HL-60 (cell line): ENCODE measurements around the gene CDK2.
A peak's percentile ranks its signal among the peaks of the same experiment; 100 is the strongest.

ENCODE experiments used
- DNase-seq, 2 experiments: peaks; one replicate each; pipeline ENCODE4 v3.0.0-alpha.2; 2010 to 2020; ENCODE audit warnings: low read depth in 1 of 2, low spot score in 1 of 2
- H3K27ac ChIP-seq: fragments of 250-450 bp; sonication (Bioruptor Pico); replicated peaks from 2 replicates; pipeline ENCODE4 v1.5.1; 2020; ENCODE audit warnings: mild to moderate bottlenecking, moderate library complexity
- H3K27me3 ChIP-seq: fragments of 250-450 bp; sonication (Bioruptor Pico); 2 replicates; pipeline ENCODE4 v1.5.1; 2021; ENCODE audit warnings: mild to moderate bottlenecking, moderate library complexity; ENCODE audit not compliant: insufficient read depth, poor library complexity, severe bottlenecking
- H3K4me3 ChIP-seq: replicated peaks from 2 replicates; pipeline ENCODE4 v1.5.1; 2011; ENCODE audit warnings: mild to moderate bottlenecking, control low read depth, low read length; ENCODE audit not compliant: insufficient read depth
- CTCF ChIP-seq: IDR thresholded peaks from one replicate; pipeline ENCODE4 v1.5.1; 2011; ENCODE audit warnings: low read length, control low read depth, inconsistent platforms; ENCODE audit not compliant: insufficient read depth
- GABPA ChIP-seq: IDR thresholded peaks from 2 replicates; pipeline ENCODE4 v1.6.1; 2012; ENCODE audit warnings: low read depth
- POLR2AphosphoS5 ChIP-seq: IDR thresholded peaks from 2 replicates; pipeline ENCODE4 v1.6.1; 2012; ENCODE audit warnings: low read depth
- SPI1 ChIP-seq: IDR thresholded peaks from 2 replicates; pipeline ENCODE4 v1.6.1; 2012; ENCODE audit warnings: low read depth, mild to moderate bottlenecking, borderline replicate concordance
- TF ChIP-seq, protein P1 (sequence below): IDR thresholded peaks from 2 replicates; pipeline ENCODE4 v1.6.1; 2012; ENCODE audit warnings: low read depth; ENCODE audit not compliant: insufficient replicate concordance

The CDK2 gene

DNA sequence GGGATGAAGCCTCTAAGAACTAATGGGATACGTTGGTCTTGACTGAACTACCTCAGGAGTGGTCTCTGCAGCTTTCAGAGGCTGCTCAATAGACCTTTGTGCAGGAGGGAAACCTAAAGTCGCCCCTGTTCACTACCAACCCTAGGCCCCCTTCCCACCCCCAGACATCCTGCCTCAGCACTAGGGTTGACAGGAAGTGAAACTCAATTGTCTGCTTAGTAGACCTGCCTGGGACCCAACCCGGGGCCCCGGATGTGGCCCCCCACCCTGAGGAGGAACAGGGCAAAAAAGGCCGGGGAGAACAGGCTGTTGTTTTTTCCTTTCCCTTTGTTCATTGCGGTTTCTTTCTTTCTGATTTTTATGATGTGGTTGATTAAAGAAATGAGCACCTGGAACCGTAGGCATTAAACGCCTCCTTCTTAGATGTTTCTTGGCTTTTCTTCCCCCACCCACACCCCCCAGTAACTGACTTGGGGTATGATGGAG lies 37.3 kb upstream of the CDK2 start:
- Histone ChIP-seq H3K27ac (peak overlapping the region; percentile 93), H3K4me3 (no peak overlapping the region), H3K27me3 (no peaks in the 10 kb centered on the region)
- no peak for TF ChIP-seq POLR2AphosphoS5
- TF ChIP-seq CTCF: no peak
- TF ChIP-seq SPI1: 0 out of 2 replicates have a peak, but pooled peaks have one; percentile 20
- no peak for TF ChIP-seq GABPA
- peak; percentile 46 to 68 for DNase-seq

GRCh38 chr12:55930771-55931316 lies 35.8 kb upstream of the CDK2 start, which contains the start of gene DGKA:
DGKA (plus strand) TSS chr12:55931162; CDS start chr12:55936504, 5,342 bp downstream.
- TF ChIP-seq POLR2AphosphoS5: no peak
- peak; percentile 88 for TF ChIP-seq CTCF
- peak; percentile 49 to 56 for DNase-seq
- H3K4me3 ChIP-seq: peak within 1 kb of the TSS; percentile 61
- no peaks in the 10 kb centered on the region for H3K27me3 ChIP-seq
- H3K27ac ChIP-seq: peak within 1 kb of the TSS; percentile 93

- Histone ChIP-seq H3K27me3 (no peaks in the 10 kb centered on the region), H3K4me3 (peak overlapping the region; percentile 61), H3K27ac (peak overlapping the region; percentile 62)
- peak in 1 of 2 experiments; percentile 22 for DNase-seq
- TF ChIP-seq GABPA: no peak
- TF ChIP-seq SPI1: no peak
- TF ChIP-seq POLR2AphosphoS5: no peak
- TF ChIP-seq, protein P1, sequence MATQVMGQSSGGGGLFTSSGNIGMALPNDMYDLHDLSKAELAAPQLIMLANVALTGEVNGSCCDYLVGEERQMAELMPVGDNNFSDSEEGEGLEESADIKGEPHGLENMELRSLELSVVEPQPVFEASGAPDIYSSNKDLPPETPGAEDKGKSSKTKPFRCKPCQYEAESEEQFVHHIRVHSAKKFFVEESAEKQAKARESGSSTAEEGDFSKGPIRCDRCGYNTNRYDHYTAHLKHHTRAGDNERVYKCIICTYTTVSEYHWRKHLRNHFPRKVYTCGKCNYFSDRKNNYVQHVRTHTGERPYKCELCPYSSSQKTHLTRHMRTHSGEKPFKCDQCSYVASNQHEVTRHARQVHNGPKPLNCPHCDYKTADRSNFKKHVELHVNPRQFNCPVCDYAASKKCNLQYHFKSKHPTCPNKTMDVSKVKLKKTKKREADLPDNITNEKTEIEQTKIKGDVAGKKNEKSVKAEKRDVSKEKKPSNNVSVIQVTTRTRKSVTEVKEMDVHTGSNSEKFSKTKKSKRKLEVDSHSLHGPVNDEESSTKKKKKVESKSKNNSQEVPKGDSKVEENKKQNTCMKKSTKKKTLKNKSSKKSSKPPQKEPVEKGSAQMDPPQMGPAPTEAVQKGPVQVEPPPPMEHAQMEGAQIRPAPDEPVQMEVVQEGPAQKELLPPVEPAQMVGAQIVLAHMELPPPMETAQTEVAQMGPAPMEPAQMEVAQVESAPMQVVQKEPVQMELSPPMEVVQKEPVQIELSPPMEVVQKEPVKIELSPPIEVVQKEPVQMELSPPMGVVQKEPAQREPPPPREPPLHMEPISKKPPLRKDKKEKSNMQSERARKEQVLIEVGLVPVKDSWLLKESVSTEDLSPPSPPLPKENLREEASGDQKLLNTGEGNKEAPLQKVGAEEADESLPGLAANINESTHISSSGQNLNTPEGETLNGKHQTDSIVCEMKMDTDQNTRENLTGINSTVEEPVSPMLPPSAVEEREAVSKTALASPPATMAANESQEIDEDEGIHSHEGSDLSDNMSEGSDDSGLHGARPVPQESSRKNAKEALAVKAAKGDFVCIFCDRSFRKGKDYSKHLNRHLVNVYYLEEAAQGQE: no peak
- TF ChIP-seq CTCF: no peak
These were observed 35.3 kb upstream of the CDK2 start for GRCh38 chr12:55931317-55931779.

GRCh38 chr12:55931780-55932550 lies 34.7 kb upstream of the CDK2 start:
- H3K27ac ChIP-seq: peak overlapping the region; percentile 62
- H3K27me3 ChIP-seq: no peaks in the 10 kb centered on the region
- peak in 1 of 2 experiments; percentile 5 for DNase-seq
- TF ChIP-seq POLR2AphosphoS5: no peak
- no peak for TF ChIP-seq SPI1
- peak overlapping the region; percentile 61 for H3K4me3 ChIP-seq

DNA sequence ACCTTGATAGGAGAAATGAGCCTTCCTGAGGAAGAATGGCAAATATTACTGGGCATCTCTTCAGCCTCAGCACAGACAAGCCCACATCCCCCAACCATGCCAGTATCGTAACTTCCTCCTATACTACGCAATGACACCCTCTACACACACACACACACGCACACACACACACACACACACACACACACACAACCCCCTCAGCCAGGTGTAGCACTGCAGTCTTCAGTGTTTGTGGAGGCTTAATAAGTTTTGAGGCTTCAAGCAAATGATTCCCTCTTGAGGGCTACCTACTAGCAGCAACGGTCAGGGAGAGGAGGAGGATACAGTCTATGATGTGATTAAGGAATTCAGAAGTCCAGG lies 34.1 kb upstream of the CDK2 start:
- peak; percentile 74 to 77 for DNase-seq
- peak overlapping the region; percentile 59 for H3K27ac ChIP-seq
- TF ChIP-seq, protein P1: no peak
- TF ChIP-seq GABPA (peak; percentile 54; the same call in 1 of the 2 replicates), SPI1 (peak; percentile 10; the same call in 1 of the 2 replicates), POLR2AphosphoS5 (0 out of 2 replicates have a peak, but pooled peaks have one; percentile 25), CTCF (no peak)
- H3K27me3 ChIP-seq: no peaks in the 10 kb centered on the region
- peak overlapping the region; percentile 61 for H3K4me3 ChIP-seq
